SK-N-SH treated with all-trans-retinoic acid at 6 μM for 48 hours (cell line): Measurements from ENCODE around the gene MRAS.

Source experiments
- ATAC-seq: fragments of 200-7000 bp; cut with Tn5 transposase; 3 replicates; pipeline ENCODE4 v1.9.1; 2020; ENCODE audit warnings: mild to moderate bottlenecking, moderate library complexity
- ARNTL ChIP-seq: fragments of 450-650 bp; formaldehyde crosslinking; IDR thresholded peaks from 2 replicates; pipeline ENCODE4 v1.5.0; 2020; ENCODE audit warnings: low read depth, mild to moderate bottlenecking, moderate library complexity, borderline replicate concordance
- BACH2 ChIP-seq: fragments of 250-450 bp; sonication (Bioruptor Pico); IDR thresholded peaks from 2 replicates; pipeline ENCODE4 v1.9.0; 2021; ENCODE audit warnings: mild to moderate bottlenecking, borderline replicate concordance
- CREB5 ChIP-seq: fragments of 250-450 bp; sonication (Bioruptor Pico); IDR thresholded peaks from 2 replicates; pipeline ENCODE4 v1.5.1; 2020; ENCODE audit warnings: low read depth, mild to moderate bottlenecking, moderate library complexity
- CSDC2 ChIP-seq: fragments of 250-450 bp; sonication (Bioruptor Pico); IDR thresholded peaks from 2 replicates; pipeline ENCODE4 v1.5.0; 2020; ENCODE audit warnings: mild to moderate bottlenecking, moderate library complexity
- ESRRG ChIP-seq: fragments of 250-450 bp; sonication (Bioruptor Pico); IDR thresholded peaks from 2 replicates; pipeline ENCODE4 v1.6.1; 2021; ENCODE audit warnings: mild to moderate bottlenecking
- GLIS3 ChIP-seq: fragments of 250-450 bp; sonication (Bioruptor Pico); IDR thresholded peaks from 2 replicates; pipeline ENCODE4 v1.5.0; 2020; ENCODE audit warnings: mild to moderate bottlenecking, moderate library complexity
- ISL1 ChIP-seq: fragments of 250-450 bp; sonication (Bioruptor Pico); IDR thresholded peaks from 2 replicates; pipeline ENCODE4 v2.1.2; 2022; ENCODE audit warnings: mild to moderate bottlenecking, moderate library complexity
- OSR1 ChIP-seq: fragments of 250-450 bp; sonication (Bioruptor Pico); IDR thresholded peaks from 2 replicates; pipeline ENCODE4 v1.8.0; 2022; ENCODE audit warnings: moderate library complexity, mild to moderate bottlenecking, inconsistent platforms
- POU6F1 ChIP-seq: fragments of 250-450 bp; sonication (Bioruptor Pico); IDR thresholded peaks from 2 replicates; pipeline ENCODE4 v1.8.0; 2021; ENCODE audit warnings: low read depth, mild to moderate bottlenecking, moderate library complexity, borderline replicate concordance
- PPARA ChIP-seq: fragments of 250-450 bp; sonication (Bioruptor Pico); IDR thresholded peaks from 2 replicates; pipeline ENCODE4 v1.5.0; 2020; ENCODE audit warnings: mild to moderate bottlenecking, borderline replicate concordance
- SNAI2 ChIP-seq: fragments of 250-450 bp; sonication (Bioruptor Pico); IDR thresholded peaks from 2 replicates; pipeline ENCODE4 v1.5.0; 2020; ENCODE audit warnings: mild to moderate bottlenecking, moderate library complexity
- TCF4 ChIP-seq: fragments of 250-450 bp; sonication (Bioruptor Pico); IDR thresholded peaks from 2 replicates; pipeline ENCODE4 v1.8.0; 2021; ENCODE audit warnings: mild to moderate bottlenecking, moderate library complexity, borderline replicate concordance
- TOX ChIP-seq: fragments of 250-450 bp; sonication (Bioruptor Pico); IDR thresholded peaks from 2 replicates; pipeline ENCODE4 v1.8.0; 2021; ENCODE audit warnings: mild to moderate bottlenecking, moderate library complexity, borderline replicate concordance
- ZC3H10 ChIP-seq: fragments of 250-450 bp; sonication (Bioruptor Pico); IDR thresholded peaks from 2 replicates; pipeline ENCODE4 v1.5.1; 2021; ENCODE audit warnings: mild to moderate bottlenecking, moderate library complexity
- ZFP3 ChIP-seq: fragments of 250-450 bp; sonication (Bioruptor Pico); IDR thresholded peaks from 2 replicates; pipeline ENCODE4 v1.5.0; 2020; ENCODE audit warnings: mild to moderate bottlenecking, moderate library complexity
- ZNF565 ChIP-seq: fragments of 450-650 bp; formaldehyde crosslinking; conservative IDR thresholded peaks from 2 replicates; pipeline ENCODE4 v1.5.0; 2020; ENCODE audit warnings: low read depth, mild to moderate bottlenecking, moderate library complexity
- TF ChIP-seq, protein P1 (sequence below): fragments of 250-450 bp; sonication (Bioruptor Pico); IDR thresholded peaks from 2 replicates; pipeline ENCODE4 v1.8.0; 2020; ENCODE audit warnings: mild to moderate bottlenecking, moderate library complexity, borderline replicate concordance

Gene MRAS

DNA sequence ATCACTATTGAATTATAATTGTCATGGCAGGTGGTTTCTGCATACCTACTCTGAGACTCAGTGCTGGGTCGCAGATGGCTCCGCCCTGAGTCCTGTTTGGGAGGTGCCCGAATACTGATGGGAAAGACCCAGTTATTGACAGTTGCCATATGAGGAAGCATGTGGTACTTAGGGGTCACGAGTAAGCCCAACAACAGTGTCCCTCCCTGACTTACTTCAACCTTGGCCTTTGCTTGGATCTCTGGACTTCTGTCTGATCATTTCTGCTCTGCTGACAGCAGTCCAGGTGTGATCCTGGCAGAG lies 16.8 kb downstream of the MRAS start (continued):
- TF ChIP-seq, protein P1, sequence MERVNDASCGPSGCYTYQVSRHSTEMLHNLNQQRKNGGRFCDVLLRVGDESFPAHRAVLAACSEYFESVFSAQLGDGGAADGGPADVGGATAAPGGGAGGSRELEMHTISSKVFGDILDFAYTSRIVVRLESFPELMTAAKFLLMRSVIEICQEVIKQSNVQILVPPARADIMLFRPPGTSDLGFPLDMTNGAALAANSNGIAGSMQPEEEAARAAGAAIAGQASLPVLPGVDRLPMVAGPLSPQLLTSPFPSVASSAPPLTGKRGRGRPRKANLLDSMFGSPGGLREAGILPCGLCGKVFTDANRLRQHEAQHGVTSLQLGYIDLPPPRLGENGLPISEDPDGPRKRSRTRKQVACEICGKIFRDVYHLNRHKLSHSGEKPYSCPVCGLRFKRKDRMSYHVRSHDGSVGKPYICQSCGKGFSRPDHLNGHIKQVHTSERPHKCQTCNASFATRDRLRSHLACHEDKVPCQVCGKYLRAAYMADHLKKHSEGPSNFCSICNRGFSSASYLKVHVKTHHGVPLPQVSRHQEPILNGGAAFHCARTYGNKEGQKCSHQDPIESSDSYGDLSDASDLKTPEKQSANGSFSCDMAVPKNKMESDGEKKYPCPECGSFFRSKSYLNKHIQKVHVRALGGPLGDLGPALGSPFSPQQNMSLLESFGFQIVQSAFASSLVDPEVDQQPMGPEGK: no peak
- TF ChIP-seq ISL1 (CRISPR knock-in tag) (no peak), ZNF565 (CRISPR knock-in tag) (no peak), PPARA (CRISPR knock-in tag) (no peak)

GRCh38 chr3:138366006-138366759 lies 17.8 kb downstream of the MRAS start:
- no peak for ATAC-seq
- TF ChIP-seq OSR1 (CRISPR knock-in tag): no peak
- no peak for TF ChIP-seq ZFP3 (CRISPR knock-in tag)
- TF ChIP-seq POU6F1 (CRISPR knock-in tag): no peak
- TF ChIP-seq SNAI2 (CRISPR knock-in tag): no peak
- TF ChIP-seq ESRRG: no peak
- TF ChIP-seq ZC3H10: no peak
- TF ChIP-seq TOX (CRISPR knock-in tag): no peak
- no peak for TF ChIP-seq ISL1 (CRISPR knock-in tag)
- no peak for TF ChIP-seq CSDC2 (CRISPR knock-in tag)
- TF ChIP-seq CREB5 (CRISPR knock-in tag): no peak
- no peak for TF ChIP-seq GLIS3
- no peak for TF ChIP-seq PPARA (CRISPR knock-in tag)
- no peak for TF ChIP-seq ARNTL (CRISPR knock-in tag)
- no peak for TF ChIP-seq TCF4 (CRISPR knock-in tag)
- TF ChIP-seq, protein P1: no peak

GRCh38 chr3:138367326-138367850 lies 19.0 kb downstream of the MRAS start:
- no peak for ATAC-seq
- TF ChIP-seq TCF4 (CRISPR knock-in tag): no peak
- TF ChIP-seq ZC3H10: no peak

GRCh38 chr3:138367911-138368310 lies 19.5 kb downstream of the MRAS start:
- TF ChIP-seq TOX (CRISPR knock-in tag) (no peak), GLIS3 (no peak), ZFP3 (CRISPR knock-in tag) (no peak), CSDC2 (CRISPR knock-in tag) (no peak), TCF4 (CRISPR knock-in tag) (no peak), PPARA (CRISPR knock-in tag) (no peak), POU6F1 (CRISPR knock-in tag) (no peak), ZNF565 (CRISPR knock-in tag) (no peak), ESRRG (no peak), OSR1 (CRISPR knock-in tag) (no peak), BACH2 (no peak), ZC3H10 (no peak)
- TF ChIP-seq, protein P1: no peak
- ATAC-seq: no peak; the same call in 2 of the 3 replicates
